ENCODE results near the gene RMC1. TPM values are rescaled to one million over a fixed set of nuclear protein-coding genes. Genes with fewer than 3 reads are reported as not detected.

RMC1 gene
- total RNA-seq, 4 donors from 2014 or later, result 4.4 to 34.1 (median 26.6) TPM

GRCh38 chr18:23545247-23545789 is 42.0 kb downstream of the RMC1 start:
- Histone ChIP-seq H3K27me3 (no peaks in the 10 kb centered on the region), H3K36me3 (peaks cover 0 to 54% (median 18%) of the 10 kb centered on the region in 4 donors), H3K4me1 (peaks cover 0 to 6% (median 0%) of the 10 kb centered on the region in 4 donors), H3K9me3 (no peaks in the 10 kb centered on the region), H3K27ac (no peak overlapping the region), H3K4me3 (no peak overlapping the region)
- intact Hi-C loops (cut with DNase I; ENCODE audit: low total_unique reads), result no loop called here
- no peak for DNase-seq
- whole genome bisulfite sequencing, 2 donors (ENCODE audit: low coverage in 1 of 2), result 82 to 87% methylated on average over 3 to 13 of the region's 13 CpGs
- TF ChIP-seq POLR2A (IDR thresholded peaks at IDR 0.05) (no peak), CTCF (IDR thresholded peaks at IDR 0.05) (no peak), EP300 (IDR thresholded peaks at IDR 0.05; ENCODE audit: low read depth) (no peak), POLR2AphosphoS5 (IDR thresholded peaks at IDR 0.05) (no peak)
- in situ Hi-C loops (cut with MboI; ENCODE audit: low pct_ligation_motif_present in 1 of 4, low pct_unique_long_range_greater_than_20kb in 1 of 4, low sequenced_read_pairs in 3 of 4), result no loop called here

DNA sequence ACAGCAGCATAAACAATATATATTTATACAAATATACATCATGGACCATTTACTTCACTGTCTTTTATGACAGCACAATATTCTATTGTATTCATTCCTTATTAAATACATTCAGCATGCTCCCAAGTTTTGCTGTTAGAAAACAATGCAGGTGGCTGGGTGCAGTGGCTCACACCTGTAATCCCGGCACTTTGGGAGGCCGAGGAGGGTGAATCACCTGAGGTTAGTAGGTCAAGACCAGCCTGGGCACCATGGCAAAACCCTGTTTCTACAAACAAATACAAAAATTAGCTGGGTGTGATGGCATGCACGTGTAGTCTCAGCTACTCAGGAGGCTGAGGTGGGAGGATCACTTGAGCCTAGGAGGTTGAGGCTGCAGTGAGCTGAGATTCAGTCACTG is 44.0 kb downstream of the RMC1 start:
- Histone ChIP-seq H3K4me3 (no peak overlapping the region), H3K27ac (no peak overlapping the region), H3K27me3 (no peaks in the 10 kb centered on the region), H3K4me1 (peaks cover 0 to 6% (median 0%) of the 10 kb centered on the region in 4 donors), H3K9me3 (no peaks in the 10 kb centered on the region), H3K36me3 (peaks cover 0 to 61% (median 21%) of the 10 kb centered on the region in 4 donors)
- DNase-seq, result no peak
- intact Hi-C loops (cut with DNase I; ENCODE audit: low total_unique reads), result no loop called here
- in situ Hi-C loops (cut with MboI; ENCODE audit: low pct_ligation_motif_present in 1 of 4, low pct_unique_long_range_greater_than_20kb in 1 of 4, low sequenced_read_pairs in 3 of 4), result no loop called here
- TF ChIP-seq EP300 (IDR thresholded peaks at IDR 0.05; ENCODE audit: low read depth) (no peak), POLR2A (IDR thresholded peaks at IDR 0.05) (no peak), CTCF (IDR thresholded peaks at IDR 0.05) (no peak), POLR2AphosphoS5 (IDR thresholded peaks at IDR 0.05) (no peak)
- WGBS, 2 donors (ENCODE audit: low coverage in 1 of 2), result 85% methylated on average over 3 of the region's 3 CpGs; no CpG with 5 or more reads in 1 of the 2 donors

GRCh38 chr18:23547846-23548245 is 44.5 kb downstream of the RMC1 start:
- peaks cover 0 to 61% (median 21%) of the 10 kb centered on the region in 4 donors for H3K36me3 ChIP-seq

GRCh38 chr18:23548275-23548674 is 45.0 kb downstream of the RMC1 start:
- intact Hi-C loops (cut with DNase I; ENCODE audit: low total_unique reads) (no loop called here), in situ Hi-C loops (cut with MboI; ENCODE audit: low pct_ligation_motif_present in 1 of 4, low pct_unique_long_range_greater_than_20kb in 1 of 4, low sequenced_read_pairs in 3 of 4) (no loop called here)
- Histone ChIP-seq H3K27ac (no peak overlapping the region), H3K27me3 (no peaks in the 10 kb centered on the region), H3K36me3 (peaks cover 0 to 59% (median 21%) of the 10 kb centered on the region in 4 donors), H3K4me1 (peaks cover 0 to 6% (median 0%) of the 10 kb centered on the region in 4 donors), H3K4me3 (no peak overlapping the region), H3K9me3 (no peaks in the 10 kb centered on the region)
- no peak for TF ChIP-seq CTCF (IDR thresholded peaks at IDR 0.05)
- TF ChIP-seq EP300 (IDR thresholded peaks at IDR 0.05; ENCODE audit: low read depth), result no peak
- no peak for TF ChIP-seq POLR2A (IDR thresholded peaks at IDR 0.05)
- no peak for TF ChIP-seq POLR2AphosphoS5 (IDR thresholded peaks at IDR 0.05)
- no peak for DNase-seq
- 47 to 80% methylated on average over 2 of the region's 2 CpGs for WGBS, 2 donors (ENCODE audit: low coverage in 1 of 2)

More at GRCh38 chr18:23547846-23548245, 44.5 kb downstream of the RMC1 start:
- H3K27ac ChIP-seq, result no peak overlapping the region
- H3K4me3 ChIP-seq, result no peak overlapping the region
- DNase-seq, result no peak
- no peaks in the 10 kb centered on the region for H3K9me3 ChIP-seq
- TF ChIP-seq CTCF (IDR thresholded peaks at IDR 0.05) (no peak), POLR2A (IDR thresholded peaks at IDR 0.05) (no peak), EP300 (IDR thresholded peaks at IDR 0.05; ENCODE audit: low read depth) (no peak), POLR2AphosphoS5 (IDR thresholded peaks at IDR 0.05) (no peak)
- in situ Hi-C loops (cut with MboI; ENCODE audit: low pct_ligation_motif_present in 1 of 4, low pct_unique_long_range_greater_than_20kb in 1 of 4, low sequenced_read_pairs in 3 of 4), result no loop called here
- no peaks in the 10 kb centered on the region for H3K27me3 ChIP-seq
- H3K4me1 ChIP-seq, result peaks cover 0 to 6% (median 0%) of the 10 kb centered on the region in 4 donors
- 63 to 66% methylated on average over 3 of the region's 3 CpGs for WGBS, 2 donors (ENCODE audit: low coverage in 1 of 2)
- intact Hi-C loops (cut with DNase I; ENCODE audit: low total_unique reads), result no loop called here

All from transverse colon (tissue), 4 donors.